Measurements from ENCODE around the gene CYP3A4.
"Not testable (repeated sequence)": the region's sequence is repeated elsewhere in the genome, so short reads cannot be mapped to it uniquely, and the experiment has no call there.

- not testable (repeated sequence) for TF ChIP-seq CTCF (IDR thresholded peaks at IDR 0.05); EP300 (IDR thresholded peaks at IDR 0.05; ENCODE audit: low read depth); POLR2A (IDR thresholded peaks at IDR 0.05)
Measured at GRCh38 chr7:99803118-99803517, 19.1 kb upstream of the CYP3A4 start.

Measured in transverse colon (tissue), 3 donors.